M059J (cell line): ENCODE data around the gene SUPT7L. TPM values are rescaled to one million over a fixed set of nuclear protein-coding genes. Genes with fewer than 3 reads are reported as not detected.
"Not testable (repeated sequence)": the region's sequence is repeated elsewhere in the genome, so short reads cannot be mapped to it uniquely, and the experiment has no call there.

Source experiments
- DNase-seq: peaks from one replicate; pipeline ENCODE4 v3.0.0-alpha.2; 2012; ENCODE audit warnings: low read depth
- total RNA-seq: library from RNA; depleted of rRNA; stranded (reverse); fragments of >200 nt; shearing (Covaris generic); gene quantifications from 2 replicates; pipeline ENCODE4 v1.2.3, GENCODE V29; 2014; rRNA removed

SUPT7L gene
- total RNA-seq, 1 experiment from 2014 or later, result 22.0 TPM

DNA sequence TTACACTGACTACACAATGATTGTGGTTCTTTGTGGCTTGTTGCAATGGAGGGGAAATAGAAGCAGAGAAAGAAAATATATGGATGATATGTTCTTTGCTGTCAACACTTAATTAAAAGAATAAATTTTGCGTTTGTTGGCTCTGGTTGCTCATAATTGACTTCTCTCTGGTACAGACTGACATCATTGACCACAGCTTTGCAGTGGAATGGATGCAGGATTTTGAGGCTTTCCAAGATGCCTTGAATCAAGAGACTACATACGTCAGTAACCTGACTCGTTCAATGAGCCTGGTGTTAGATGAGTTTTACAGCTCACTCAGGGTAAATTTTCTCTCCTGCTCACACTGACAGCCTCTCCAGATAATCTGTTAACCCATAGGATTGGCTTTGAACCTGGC is 24.7 kb downstream of the SUPT7L start:
- DNase-seq, result peak; percentile 75

DNA sequence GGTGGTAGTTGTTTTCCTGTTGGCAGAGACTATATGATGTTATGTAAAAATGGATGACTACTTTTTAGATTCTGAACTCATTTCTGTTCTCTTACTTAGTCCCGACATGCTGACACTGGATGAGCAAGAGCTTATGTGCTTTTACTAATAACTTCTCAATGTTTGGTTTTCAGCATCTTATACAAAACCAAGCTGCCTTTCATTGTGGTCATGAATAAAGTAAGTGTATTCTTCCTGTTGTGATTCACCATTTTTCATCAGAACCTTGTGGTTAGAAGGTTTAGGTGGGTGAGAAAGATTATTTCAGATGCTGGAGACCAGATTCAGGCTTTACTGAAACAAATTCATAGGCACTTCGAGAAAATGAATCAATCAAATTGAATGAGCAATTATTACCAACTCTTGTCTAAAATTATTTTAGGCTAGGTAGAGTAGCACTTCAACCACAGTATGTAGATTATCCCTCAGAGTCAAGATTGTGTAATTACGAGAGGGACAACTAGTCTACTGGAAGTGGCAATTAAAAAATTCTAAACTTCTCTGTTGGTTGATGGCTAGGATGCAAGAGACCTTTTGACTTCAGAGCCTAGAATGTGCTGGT is 25.3 kb downstream of the SUPT7L start:
- peak; percentile 80 for DNase-seq

DNA sequence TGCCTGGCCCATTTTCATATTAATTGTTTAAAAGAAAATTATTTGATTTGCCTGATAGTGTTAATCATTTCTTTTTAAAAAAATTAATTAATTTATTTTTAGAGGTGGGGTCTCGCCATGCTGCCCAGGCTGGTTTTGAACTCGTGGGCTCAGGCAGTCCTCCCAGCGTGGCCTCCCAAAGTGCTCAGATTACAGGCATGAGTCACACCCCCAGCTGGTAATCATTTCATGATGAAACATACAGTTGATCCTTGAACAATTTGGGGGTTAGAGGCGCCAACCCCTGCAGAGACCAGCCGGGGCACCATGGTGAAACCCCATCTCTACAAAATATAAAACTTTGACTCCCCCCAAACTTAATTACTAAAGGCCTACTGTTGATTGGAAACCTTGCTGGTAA is 26.6 kb downstream of the SUPT7L start:
- DNase-seq, result peak; percentile 34

DNA sequence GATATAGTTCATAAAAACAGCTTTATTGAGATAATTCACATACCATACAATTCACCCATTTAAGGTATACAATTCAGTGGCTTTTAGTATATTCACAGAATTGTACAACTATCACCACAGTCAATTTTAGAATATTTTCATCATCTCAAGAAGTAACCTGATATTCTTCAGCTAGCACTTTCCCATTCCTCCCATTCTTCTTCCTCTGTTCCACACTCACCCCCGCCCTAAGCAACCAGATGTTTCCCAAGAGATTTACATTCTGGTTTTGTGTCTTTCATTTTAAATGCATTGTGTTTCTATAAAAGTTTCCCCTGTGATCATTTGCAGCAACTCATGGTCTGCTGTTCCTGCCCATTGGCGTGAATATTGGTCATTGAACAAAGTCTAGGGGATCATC is 29.1 kb downstream of the SUPT7L start:
- DNase-seq, result no peak

DNA sequence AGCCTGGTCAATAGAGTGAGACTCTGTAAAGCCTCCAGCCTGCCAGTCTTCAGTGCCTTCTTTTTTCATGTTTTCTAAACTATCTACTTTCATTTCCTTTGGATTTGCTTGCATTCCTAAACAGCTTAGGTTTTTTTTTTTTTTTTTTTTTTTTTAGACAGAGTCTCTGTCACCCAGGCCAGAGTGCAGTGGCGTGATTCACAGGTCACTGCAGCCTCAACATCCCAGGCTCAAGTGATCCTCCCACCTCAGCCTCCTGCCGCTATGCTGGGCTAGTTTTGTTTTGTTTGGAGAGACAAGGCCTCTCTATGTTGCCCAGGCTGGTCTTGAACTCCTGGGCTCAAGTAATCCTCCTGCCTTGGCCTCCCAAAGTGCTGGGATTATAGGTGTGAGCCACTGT is 33.2 kb downstream of the SUPT7L start:
- not testable (repeated sequence) for DNase-seq

DNA sequence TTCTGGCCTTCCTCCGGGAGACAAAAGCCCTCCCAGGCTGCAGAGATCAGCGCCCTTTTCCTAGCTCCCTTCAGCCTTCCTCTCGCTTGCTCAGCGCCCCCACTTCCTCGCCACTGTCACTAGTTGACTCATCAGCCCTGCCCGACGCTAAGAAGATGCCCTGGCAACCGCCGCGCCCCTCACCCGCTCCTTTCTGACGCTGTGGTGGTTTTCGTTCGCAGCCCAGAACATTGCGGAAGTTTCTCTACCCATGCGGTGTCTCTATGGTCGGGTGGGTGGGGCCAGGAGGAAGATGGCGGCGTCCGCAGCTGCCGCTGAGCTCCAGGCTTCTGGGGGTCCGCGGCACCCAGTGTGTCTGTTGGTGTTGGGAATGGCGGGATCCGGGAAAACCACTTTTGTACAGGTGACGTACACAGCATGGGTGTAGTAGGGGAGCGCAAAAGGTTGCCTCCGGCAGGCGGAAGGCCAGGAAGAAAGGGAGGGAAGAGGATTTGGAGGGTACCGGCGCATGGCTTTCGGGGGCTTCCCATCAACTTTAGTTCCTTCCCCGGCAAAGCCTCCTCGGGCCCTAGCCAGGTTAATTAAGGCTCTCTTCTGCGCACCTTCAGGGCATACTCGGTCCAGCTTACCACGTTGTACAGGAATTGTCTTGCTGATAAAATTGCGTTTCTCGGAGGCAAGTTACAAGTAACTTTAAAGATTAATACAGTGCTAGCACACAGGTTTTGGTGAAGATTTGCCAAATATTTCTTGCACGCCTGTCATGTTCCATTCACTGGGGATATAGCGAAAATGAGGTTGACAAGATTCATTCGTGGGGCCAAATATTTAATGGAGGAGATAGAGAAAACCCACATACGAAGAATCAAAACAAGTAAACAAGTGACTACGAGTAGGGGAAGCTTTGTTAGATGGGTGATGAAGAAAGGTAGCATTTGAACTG is 34.4 kb downstream of the SUPT7L start, which contains the start of the genes CCDC121 and GPN1:
CCDC121 (minus strand) TSS at position 246 of the 943 bp plus-strand sequence. CDS start 1,213 bp downstream, outside the sequence.
GPN1 (plus strand) TSS at position 284 of the 943 bp plus-strand sequence; CDS start at position 293, 9 bp downstream.
- DNase-seq, result peak; percentile 96

DNA sequence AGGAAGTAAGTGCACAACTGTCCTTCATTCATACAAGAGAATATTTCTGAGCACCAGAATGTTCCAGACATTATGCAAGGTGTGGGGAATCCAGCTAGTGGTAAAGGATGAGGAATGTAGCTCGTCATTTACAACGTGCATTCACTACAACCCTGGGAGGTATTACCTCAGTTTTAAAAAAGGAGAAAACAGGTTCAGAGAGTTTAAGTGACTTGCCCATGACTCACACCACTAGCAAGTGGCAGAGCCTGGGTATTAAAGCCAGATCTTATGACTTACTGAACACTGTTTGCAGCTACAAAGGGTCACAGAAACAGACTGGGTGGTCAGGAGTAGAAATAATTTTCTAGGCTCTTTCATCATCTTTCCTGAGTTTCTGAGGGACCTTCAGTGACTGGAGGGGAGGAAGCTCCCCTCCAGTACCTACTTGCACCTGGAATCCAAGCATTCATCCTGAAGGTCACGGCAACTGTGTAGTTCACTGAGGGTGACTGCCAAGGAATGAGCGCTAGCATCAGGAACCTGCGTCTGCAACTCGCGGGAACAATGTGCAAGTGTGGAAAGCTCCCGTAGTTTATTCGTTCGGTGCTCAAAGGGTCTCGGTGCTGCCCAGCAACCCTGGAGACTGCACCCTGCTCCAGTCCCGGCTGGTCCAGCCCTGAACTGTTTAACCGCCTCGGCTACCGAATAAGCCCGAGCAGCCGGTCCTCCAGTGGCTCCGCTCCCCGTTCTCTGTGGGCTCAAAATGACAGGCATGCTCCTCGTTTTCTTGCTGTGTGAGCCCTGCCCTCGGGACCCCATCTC is 35.2 kb downstream of the SUPT7L start:
- peak; percentile 95 for DNase-seq

DNA sequence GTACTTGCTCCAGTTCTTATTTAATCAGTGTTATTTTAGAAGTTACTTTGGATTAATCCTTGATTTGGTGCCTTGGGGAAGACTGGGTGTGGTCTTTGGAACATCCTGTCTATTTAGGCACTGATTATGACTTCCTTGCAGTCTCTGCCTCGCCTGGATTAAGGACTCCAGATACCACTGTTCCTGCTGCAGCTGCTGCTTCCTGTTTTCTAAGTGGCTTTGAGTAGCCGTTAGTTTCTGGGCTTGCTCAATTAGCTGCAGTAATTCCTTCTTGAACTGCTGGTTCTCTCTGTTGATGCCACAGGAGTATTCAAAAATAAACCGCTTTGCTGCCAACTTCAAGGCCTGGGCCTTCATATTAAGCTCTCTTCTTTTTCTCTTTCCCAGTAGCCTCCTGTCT is 36.5 kb downstream of the SUPT7L start:
- not testable (repeated sequence) for DNase-seq

DNA sequence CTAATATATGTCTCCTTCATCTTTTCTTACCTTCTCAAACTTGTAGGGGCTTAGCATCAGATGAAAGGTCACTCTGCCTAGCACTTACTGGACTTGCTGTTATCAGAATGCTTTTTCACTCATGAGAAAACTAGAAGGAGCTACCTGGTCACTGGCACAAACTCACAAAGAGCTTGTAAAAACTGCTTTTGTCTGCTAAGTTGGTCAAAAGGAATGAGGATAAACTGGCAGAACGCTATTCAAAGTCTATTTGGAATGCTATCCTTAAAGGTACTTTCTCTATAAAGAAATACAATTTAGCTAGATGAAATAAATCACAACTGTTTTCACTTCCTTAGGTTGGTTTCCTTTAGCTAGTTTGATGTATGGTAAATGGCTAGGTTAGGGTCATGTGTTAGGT is 37.1 kb downstream of the SUPT7L start:
- not testable (repeated sequence) for DNase-seq

DNA sequence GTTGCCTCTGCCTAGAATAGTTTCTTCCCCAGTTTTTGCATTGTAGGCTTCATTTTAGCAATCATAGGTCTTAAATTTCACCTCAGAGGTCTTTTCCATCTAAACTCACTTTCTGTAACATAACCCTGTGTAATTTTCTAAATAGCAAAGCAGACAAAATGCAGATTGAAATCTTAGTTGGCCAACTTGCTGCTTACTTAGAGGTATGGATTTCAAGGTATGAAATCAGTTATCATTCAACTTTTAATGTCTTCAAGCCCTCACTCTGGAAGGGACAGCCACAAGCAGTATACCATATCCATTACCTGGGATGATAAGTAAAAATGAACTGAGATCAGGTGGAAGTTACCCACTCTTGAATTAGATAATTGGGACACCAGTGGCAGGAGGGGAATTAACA is 38.5 kb downstream of the SUPT7L start:
- no peak for DNase-seq

DNA sequence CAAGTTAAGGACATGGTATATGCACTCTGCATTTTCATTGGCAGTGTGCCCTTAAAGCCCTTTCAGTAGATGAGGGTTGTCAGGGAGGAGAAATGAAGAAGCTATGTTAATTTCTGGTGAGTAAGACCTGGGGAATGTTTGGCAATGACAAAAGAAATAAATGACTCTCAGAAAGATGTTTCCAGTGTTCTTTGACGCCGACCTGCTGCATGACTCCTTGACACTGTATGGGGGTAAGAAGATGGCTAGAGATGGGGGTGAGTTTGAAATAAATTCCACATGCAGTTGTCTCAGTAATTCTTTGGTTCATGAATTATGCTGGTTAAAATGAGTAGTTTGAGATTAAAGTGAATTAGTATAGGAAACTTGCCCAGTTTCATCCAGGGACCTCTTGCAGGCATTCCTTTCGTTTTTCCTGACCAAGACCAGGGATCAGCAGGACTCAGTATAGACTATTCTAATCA is 40.5 kb downstream of the SUPT7L start:
- DNase-seq, result peak; percentile 89

DNA sequence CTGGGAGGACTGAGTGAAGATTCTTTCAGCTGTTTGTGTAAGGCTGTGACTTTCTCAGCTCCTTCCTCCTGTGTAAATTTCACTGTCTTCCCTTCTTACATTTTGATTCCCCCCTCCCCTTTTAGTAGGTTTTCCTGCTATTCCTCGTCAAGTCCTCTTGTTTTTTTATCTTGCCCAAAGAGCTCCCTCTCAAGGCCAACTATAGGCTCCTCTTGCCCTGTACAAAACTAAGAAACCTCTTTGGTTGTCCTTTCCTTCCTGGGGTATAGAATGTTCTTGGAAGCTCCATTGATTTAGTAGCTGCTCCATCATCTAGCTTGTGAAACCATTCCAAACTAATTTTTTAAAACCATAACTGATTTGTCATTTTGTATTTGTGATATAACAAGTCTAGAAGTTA is 41.9 kb downstream of the SUPT7L start:
- no peak for DNase-seq

DNA sequence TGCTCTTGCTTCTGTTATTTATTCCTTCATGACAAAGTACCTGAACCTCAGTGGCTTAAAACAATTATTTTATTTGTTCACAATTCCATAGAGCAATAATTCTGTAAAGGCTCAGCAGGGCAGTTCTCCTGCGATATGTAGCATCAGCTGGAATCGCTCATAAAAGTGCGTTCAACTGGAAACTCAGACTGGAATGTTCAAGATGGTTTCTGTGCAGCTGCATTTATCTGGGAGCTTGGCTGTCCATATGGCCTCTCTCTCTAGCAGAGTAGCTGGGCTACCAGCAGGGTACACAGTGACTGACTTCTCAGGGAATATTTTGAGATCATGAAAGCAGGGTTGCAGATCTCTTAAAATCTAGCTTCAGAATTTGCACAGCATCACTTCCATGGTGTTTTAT is 48.1 kb downstream of the SUPT7L start:
- DNase-seq, result no peak

DNA sequence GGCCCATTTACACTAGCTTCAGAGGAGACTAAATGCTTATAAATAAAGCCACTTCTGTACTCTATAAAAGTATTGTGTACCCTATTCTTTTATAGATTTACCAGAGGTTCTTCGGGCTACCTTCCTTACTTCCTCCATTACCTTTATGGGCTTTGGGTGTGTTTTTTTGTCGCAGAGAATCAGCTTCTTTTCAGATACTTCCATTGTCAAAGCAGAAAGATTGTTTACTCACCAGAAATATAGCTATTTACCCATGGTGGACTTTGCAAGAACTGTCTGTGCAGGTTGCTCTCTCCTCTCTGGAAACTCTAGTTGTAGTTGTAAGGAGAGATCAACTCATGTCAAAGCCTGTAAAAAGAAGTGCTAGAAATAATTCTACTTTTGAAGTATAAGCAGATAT is 49.4 kb downstream of the SUPT7L start:
- no peak for DNase-seq

DNA sequence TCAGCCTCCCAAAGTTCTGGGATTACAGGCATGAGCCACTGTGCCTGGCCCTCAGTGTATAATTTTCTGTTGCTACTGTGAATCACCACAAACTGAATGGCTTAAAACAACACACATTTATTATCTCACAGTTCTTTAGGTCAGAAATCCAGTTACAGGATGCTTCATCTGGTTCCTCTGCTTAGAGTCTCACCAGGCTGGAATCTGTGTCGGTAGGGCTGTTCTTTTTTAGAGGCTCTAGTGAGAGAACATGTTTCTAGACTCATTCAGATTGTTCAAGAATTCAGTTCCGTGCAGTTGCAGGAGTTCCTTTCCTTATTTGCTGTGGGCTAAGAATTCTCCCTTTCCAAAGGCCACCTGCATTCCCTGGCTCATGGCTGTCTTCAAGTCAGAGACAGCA is 56.8 kb downstream of the SUPT7L start:
- no peak for DNase-seq

Other genes with a start within 250 kb of the SUPT7L start
- gene NRBP1, start 235.0 kb downstream of the SUPT7L start, total RNA-seq, result 96.9 and 124 TPM in 2 replicates
- gene KRTCAP3, start 221.2 kb downstream of the SUPT7L start, total RNA-seq, result not detected in 2 replicates
- 2.8 and 5.7 TPM in 2 replicates for gene IFT172, start 173.9 kb downstream of the SUPT7L start, total RNA-seq
- gene FNDC4, start 168.4 kb downstream of the SUPT7L start, total RNA-seq, result 2.6 and 3.1 TPM in 2 replicates
- not detected in 2 replicates for gene GCKR, start 166.8 kb downstream of the SUPT7L start, total RNA-seq
- 22.7 and 23.3 TPM in 2 replicates for gene ZNF512, start 80.6 kb downstream of the SUPT7L start, total RNA-seq
- 0.42 and 1.4 TPM in 2 replicates for gene CCDC121, start 34.6 kb downstream of the SUPT7L start, total RNA-seq
- 39.3 and 44.7 TPM in 2 replicates for gene GPN1, start 34.6 kb downstream of the SUPT7L start, total RNA-seq
- gene SLC4A1AP, start 275 bp upstream of the SUPT7L start, total RNA-seq, result 19.8 and 35.1 TPM in 2 replicates
- gene MRPL33, start 108.1 kb upstream of the SUPT7L start, total RNA-seq, result 184 and 206 TPM in 2 replicates
- gene RBKS, start 226.8 kb upstream of the SUPT7L start, total RNA-seq, result 3.2 and 4.9 TPM in 2 replicates
- gene BABAM2, start 227.1 kb upstream of the SUPT7L start, total RNA-seq, result 41.8 and 51.8 TPM in 2 replicates